Spinal cord (tissue), 4 donors: ENCODE results near the gene RASL11B. TPM values are rescaled to one million over a fixed set of nuclear protein-coding genes. Genes with fewer than 3 reads are reported as not detected.

ENCODE experiments used
- polyA plus RNA-seq, 2 donors: library from polyadenylated mRNA; unstranded; fragments of 120-200 nt; gene quantifications; one replicate each; pipeline ENCODE4 v1.2.1, GENCODE V29; 2013; ENCODE audit not compliant: insufficient read length in 2 of 2
- total RNA-seq, 2 donors: library from RNA; depleted of rRNA in 1 of 2; stranded (reverse); fragments of 120-200 nt in 1 of 2; fragments of >200 nt in 1 of 2; gene quantifications; one replicate each; pipeline versions ENCODE4 v1.2.3 to v1.2.4, GENCODE V29; 2013 to 2014

The RASL11B gene
- total and polyA plus RNA-seq, 4 donors = 6.3 to 10.2 (median 8.6) TPM

Other genes starting within 250 kb of the RASL11B start
- 10 to 100 TPM; 30.2 to 52.8 TPM for gene USP46, start 203.0 kb upstream of the RASL11B start, total RNA-seq
- 10 to 100 TPM; 36.5 to 53.2 TPM for gene USP46, start 203.0 kb upstream of the RASL11B start, polyA plus RNA-seq
- under 1 TPM; 0.79 to 0.99 TPM for gene ERVMER34-1, start 110.9 kb upstream of the RASL11B start, total RNA-seq
- 1 to 10 TPM; 1.1 to 1.2 TPM for gene ERVMER34-1, start 110.9 kb upstream of the RASL11B start, polyA plus RNA-seq